PFSK-1 (cell line): ENCODE data around the gene DEFB126.

Source experiments
- FOXP2 ChIP-seq: optimal IDR thresholded peaks from 2 replicates; pipeline ENCODE3; 2011; ENCODE audit warnings: borderline replicate concordance, control low read depth, inconsistent platforms; ENCODE audit not compliant: insufficient read depth; ENCODE audit errors: extremely low read length, extremely low read depth
- POLR2AphosphoS5 ChIP-seq: IDR thresholded peaks from 2 replicates; pipeline ENCODE4 v1.6.1; 2012; ENCODE audit warnings: low read depth, mild to moderate bottlenecking, control low read depth, low read length, moderate library complexity
- REST ChIP-seq, 2 experiments: IDR thresholded peaks; 2 replicates each; pipeline versions ENCODE4 v1.6.1 to v1.8.0; 2011 to 2012; ENCODE audit warnings: low read depth in 2 of 2, low read length in 2 of 2, control low read depth in 1 of 2, inconsistent platforms in 1 of 2, mild to moderate bottlenecking in 1 of 2, moderate library complexity in 1 of 2; ENCODE audit not compliant: insufficient read depth in 1 of 2
- SIN3A ChIP-seq: IDR thresholded peaks from 2 replicates; pipeline ENCODE4 v1.6.1; 2012; ENCODE audit warnings: mild to moderate bottlenecking, low read length, moderate library complexity, borderline replicate concordance; ENCODE audit not compliant: insufficient read depth
- TAF1 ChIP-seq: IDR thresholded peaks from 2 replicates; pipeline ENCODE4 v1.6.1; 2012; ENCODE audit warnings: low read length, control low read depth, borderline replicate concordance; ENCODE audit not compliant: insufficient read depth

The DEFB126 gene

GRCh38 chr20:157154-157553 is 14.8 kb downstream of the DEFB126 start, which contains the start of gene DEFB127:
Gene DEFB127 (plus strand): TSS chr20:157454. CDS start chr20:157545, 91 bp downstream.
- TF ChIP-seq FOXP2, result no peak
- no peak for TF ChIP-seq REST (IDR thresholded peaks at IDR 0.05; ENCODE audit: insufficient read depth in 1 of 2, low read depth in 2 of 2, low read length in 2 of 2)

GRCh38 chr20:164618-165017 is 22.2 kb downstream of the DEFB126 start:
- TF ChIP-seq FOXP2, result no peak
- TF ChIP-seq SIN3A, result no peak
- no peak for TF ChIP-seq TAF1
- TF ChIP-seq POLR2AphosphoS5, result no peak
- TF ChIP-seq REST (IDR thresholded peaks at IDR 0.05; ENCODE audit: insufficient read depth in 1 of 2, low read depth in 2 of 2, low read length in 2 of 2), result no peak

GRCh38 chr20:168876-169275 is 26.5 kb downstream of the DEFB126 start:
- TF ChIP-seq TAF1 (no peak), SIN3A (no peak), FOXP2 (no peak), REST (IDR thresholded peaks at IDR 0.05; ENCODE audit: insufficient read depth in 1 of 2, low read depth in 2 of 2, low read length in 2 of 2) (no peak), POLR2AphosphoS5 (no peak)

GRCh38 chr20:184288-184687 is 41.9 kb downstream of the DEFB126 start:
- no peak for TF ChIP-seq POLR2AphosphoS5
- no peak for TF ChIP-seq REST (IDR thresholded peaks at IDR 0.05; ENCODE audit: insufficient read depth in 1 of 2, low read depth in 2 of 2, low read length in 2 of 2)
- no peak for TF ChIP-seq TAF1
- TF ChIP-seq FOXP2, result no peak

- no peak for TF ChIP-seq REST (IDR thresholded peaks at IDR 0.05; ENCODE audit: insufficient read depth in 1 of 2, low read depth in 2 of 2, low read length in 2 of 2)
- no peak for TF ChIP-seq FOXP2
- no peak for TF ChIP-seq POLR2AphosphoS5
- no peak for TF ChIP-seq TAF1
- no peak for TF ChIP-seq SIN3A
Measured at GRCh38 chr20:187733-188132, 45.3 kb downstream of the DEFB126 start.
